HepG2 (cell line): ENCODE measurements around the gene TBX15. TPM values are rescaled to one million over a fixed set of nuclear protein-coding genes. Genes with fewer than 3 reads are reported as not detected.

Experiments
- ATAC-seq: fragments of 200-7000 bp; cut with Tn5 transposase; 3 replicates; pipeline ENCODE4 v1.9.1; 2020; ENCODE audit warnings: mild to moderate bottlenecking, moderate library complexity
- BruUV-seq: library from RNA; stranded (reverse); fragments of 400-500 nt; replicated peaks from 2 replicates; lab custom pipeline; 2021; lab: Mats Ljungman, UMichigan
- CTCF ChIA-PET: fragments of 300-600 bp; formaldehyde crosslinking; extraction: SDS; loops from one replicate; lab custom pipeline; 2021; ENCODE audit warnings: low total read pairs, inconsistent platforms, low intra/inter-chr PET ratio; lab: Yijun Ruan, JAX
- POLR2A ChIA-PET: fragments of 350-600 bp; sonication (Branson Sonifier 250); formaldehyde crosslinking; loops from one replicate; lab custom pipeline; 2020; ENCODE audit warnings: antibody characterized with exemption, inconsistent platforms; lab: Yijun Ruan, JAX
- DNase-seq: peaks from one replicate; pipeline ENCODE4 v3.0.0-alpha.2; 2015; ENCODE audit warnings: low spot score
- FAIRE-seq: peaks from 3 replicates; lab custom pipeline; 2011; peaks lifted over from hg19 to GRCh38; lab: Jason Lieb, UNC
- H2AFZ ChIP-seq: one replicate; pipeline ENCODE4 v1.6.1; 2011; ENCODE audit warnings: low read length, inconsistent platforms
- H3K27ac ChIP-seq: fragments of 300-600 bp; 3 replicates; pipeline ENCODE4 v1.8.0; 2011; ENCODE audit warnings: mixed run types, mild to moderate bottlenecking, mixed read lengths, low read length, inconsistent platforms; ENCODE audit not compliant: insufficient read depth; ENCODE audit errors: extremely low read length
- H3K27me3 ChIP-seq, 2 experiments: fragments of 200-600 bp in 1 of 2; 2 replicates in 1 of 2; 3 replicates in 1 of 2; pipeline versions ENCODE4 v1.6.0 to v1.8.0; 2011; ENCODE audit warnings: low read length in 2 of 2, mild to moderate bottlenecking in 2 of 2, moderate library complexity in 2 of 2, inconsistent platforms in 1 of 2; ENCODE audit not compliant: insufficient read depth in 2 of 2, control insufficient read depth in 1 of 2
- H3K36me3 ChIP-seq, 2 experiments: fragments of 200-600 bp in 1 of 2; replicated peaks in 1 of 2; 2 replicates in 1 of 2; 3 replicates in 1 of 2; pipeline versions ENCODE4 v1.5.1 to v1.8.0; 2011; ENCODE audit warnings: low read length in 2 of 2, inconsistent platforms in 1 of 2; ENCODE audit not compliant: insufficient read depth in 2 of 2, control insufficient read depth in 1 of 2
- H3K4me1 ChIP-seq: 2 replicates; pipeline ENCODE4 v1.5.1; 2012; ENCODE audit warnings: low read length, inconsistent platforms; ENCODE audit not compliant: insufficient read depth
- H3K4me2 ChIP-seq: 2 replicates; pipeline ENCODE4 v1.6.0; 2011; ENCODE audit warnings: low read depth, low read length, inconsistent platforms
- H3K4me3 ChIP-seq, 3 experiments: fragments of 200-600 bp in 1 of 3; sonication (generic), shearing (Covaris generic) in 1 of 3; replicated peaks in 1 of 3; 2 replicates each; pipeline ENCODE4 v1.5.1; 2011 to 2016; ENCODE audit warnings: low read length in 3 of 3, inconsistent platforms in 2 of 3, low read depth in 2 of 3, mild to moderate bottlenecking in 2 of 3, control low read depth in 1 of 3, mixed read lengths in 1 of 3; ENCODE audit not compliant: insufficient read depth in 1 of 3
- H3K79me2 ChIP-seq: one replicate; pipeline ENCODE4 v1.6.1; 2011; ENCODE audit warnings: low read length, inconsistent platforms; ENCODE audit not compliant: insufficient read depth
- H3K9ac ChIP-seq: 2 replicates; pipeline ENCODE4 v1.6.0; 2011; ENCODE audit warnings: mild to moderate bottlenecking, low read depth, low read length, inconsistent platforms; ENCODE audit not compliant: insufficient read depth
- H3K9me3 ChIP-seq: 2 replicates; pipeline ENCODE4 v1.5.1; 2012; ENCODE audit warnings: mild to moderate bottlenecking, low read length
- H4K20me1 ChIP-seq: 2 replicates; pipeline ENCODE4 v1.6.0; 2011; ENCODE audit warnings: inconsistent platforms, mild to moderate bottlenecking, low read length, moderate library complexity; ENCODE audit not compliant: insufficient read depth
- KLF11 ChIP-seq: IDR thresholded peaks from 2 replicates; pipeline ENCODE4 v1.6.1; 2016; ENCODE audit warnings: missing compliant biosample characterization
- MAFF ChIP-seq: IDR thresholded peaks from 2 replicates; pipeline ENCODE4 v1.6.1; 2011; ENCODE audit warnings: low read depth, low read length, improper control_type of control experiment
- MAFK ChIP-seq, 2 experiments: IDR thresholded peaks in 1 of 2; conservative IDR thresholded peaks in 1 of 2; 2 replicates each; pipeline ENCODE4 v1.6.1; 2011; ENCODE audit warnings: improper control_type of control experiment in 2 of 2, low read length in 2 of 2
- MED13 ChIP-seq: sonication (generic); formaldehyde crosslinking; IDR thresholded peaks from 2 replicates; pipeline ENCODE4 v1.5.0; 2020; ENCODE audit warnings: missing genetic modification reagents
- MIER3 ChIP-seq: IDR thresholded peaks from 2 replicates; pipeline ENCODE4 v1.6.1; 2016; ENCODE audit warnings: missing compliant biosample characterization, borderline replicate concordance
- NR2F1 ChIP-seq, 2 experiments: fragments of 450-650 bp in 1 of 2; formaldehyde crosslinking in 1 of 2; IDR thresholded peaks; 2 replicates each; pipeline versions ENCODE4 v1.5.0 to v1.6.1; 2016 to 2020; ENCODE audit warnings: mild to moderate bottlenecking in 1 of 2, missing compliant biosample characterization in 1 of 2, missing genetic modification reagents in 1 of 2, moderate library complexity in 1 of 2
- SMAD9 ChIP-seq: sonication (generic); formaldehyde crosslinking; IDR thresholded peaks from 2 replicates; pipeline ENCODE4 v1.5.1; 2020; ENCODE audit warnings: mild to moderate bottlenecking, missing genetic modification reagents
- SP2 ChIP-seq: sonication (generic); formaldehyde crosslinking; IDR thresholded peaks from 2 replicates; pipeline ENCODE4 v1.5.1; 2020; ENCODE audit warnings: mild to moderate bottlenecking, missing genetic modification reagents
- SRSF1 ChIP-seq: fragments of 200-400 bp; formaldehyde crosslinking; optimal IDR thresholded peaks from 2 replicates; pipeline ENCODE3; 2017; ENCODE audit warnings: mild to moderate bottlenecking, low read depth, low read length, moderate library complexity
- STAT5B ChIP-seq: sonication (generic); formaldehyde crosslinking; IDR thresholded peaks from 2 replicates; pipeline ENCODE4 v1.4.0; 2020; ENCODE audit warnings: missing genetic modification reagents
- ZBTB38 ChIP-seq: sonication (generic); formaldehyde crosslinking; IDR thresholded peaks from 2 replicates; pipeline ENCODE4 v1.5.1; 2020; ENCODE audit warnings: mild to moderate bottlenecking, missing genetic modification reagents
- ZBTB8A ChIP-seq: sonication (generic); formaldehyde crosslinking; IDR thresholded peaks from 2 replicates; pipeline ENCODE4 v1.4.0; 2020; ENCODE audit warnings: mild to moderate bottlenecking, low read depth, missing genetic modification reagents, borderline replicate concordance
- ZNF3 ChIP-seq: IDR thresholded peaks from 2 replicates; pipeline ENCODE4 v1.7.0; 2017; ENCODE audit warnings: inconsistent platforms
- ZNF432 ChIP-seq: sonication (generic); formaldehyde crosslinking; IDR thresholded peaks from 2 replicates; pipeline ENCODE4 v1.5.0; 2020; ENCODE audit warnings: missing genetic modification reagents, mild to moderate bottlenecking, borderline replicate concordance
- ZNF570 ChIP-seq: sonication (generic); formaldehyde crosslinking; IDR thresholded peaks from 2 replicates; pipeline ENCODE4 v1.4.0; 2020; ENCODE audit warnings: mild to moderate bottlenecking, missing genetic modification reagents, borderline replicate concordance
- ZNF740 ChIP-seq: sonication (generic); formaldehyde crosslinking; IDR thresholded peaks from 2 replicates; pipeline ENCODE4 v1.4.0; 2020; ENCODE audit warnings: missing genetic modification reagents
- WGBS: methylation state at CpG from one replicate; pipeline ENCODE4 v1.1.6; 2017; ENCODE audit warnings: low lambda C conversion rate; 5-methylcytosine and 5-hydroxymethylcytosine counted together
- in situ Hi-C: cut with HindIII; loops from 2 replicates; pipeline ENCODE4 v1.10.0; 2017; ENCODE audit warnings: low pct_unique_long_range_greater_than_20kb; ENCODE audit not compliant: extremely low pct_ligation_motif_present
- intact Hi-C: fragments of 100-400 bp; cut with micrococcal nuclease; formaldehyde crosslinking; loops from one replicate; pipeline ENCODE4 v1.10.0; 2022; ENCODE audit not compliant: unreplicated experiment
- polyA plus RNA-seq, 8 experiments: library from polyadenylated mRNA; depleted of rRNA in 3 of 8; stranded (reverse) in 7 of 8; unstranded in 1 of 8; fragments of >200 nt; fragmentation: Illumina TruSeq in 4 of 8; extraction: Trizol in 4 of 8; gene quantifications; 2 replicates each; pipeline versions ENCODE4 v1.2.1 to v1.2.3, GENCODE V29; 2011 to 2016; ENCODE audit warnings: low read depth in 4 of 8, missing spikeins in 1 of 8, mixed read lengths in 1 of 8; ENCODE audit not compliant: insufficient read depth in 1 of 8
- total RNA-seq, 5 experiments: library from RNA; depleted of rRNA; stranded (reverse); fragments of >200 nt; fragmentation: Illumina TruSeq; extraction: Trizol; gene quantifications; 2 replicates each; pipeline ENCODE4 v1.2.3, GENCODE V29; 2016; ENCODE audit warnings: low read depth in 1 of 5

TBX15 gene
- total and polyA plus RNA-seq, 2 of the 13 experiments (the other 11 are each of a cell fraction or from before 2014, with no cell fraction given): 0.42 to 1.9 TPM

GRCh38 chr1:118878661-118879060 lies 109.5 kb downstream of the TBX15 start:
- no peaks in the 10 kb centered on the region for H4K20me1 ChIP-seq

GRCh38 chr1:118877668-118878396 lies 110.3 kb downstream of the TBX15 start:
- Histone ChIP-seq H2AFZ (no peak overlapping the region), H3K36me3 (no peaks in the 10 kb centered on the region), H3K9me3 (no peaks in the 10 kb centered on the region), H3K4me1 (no peaks in the 10 kb centered on the region), H3K27me3 (no peaks in the 10 kb centered on the region; a peak in 1 of 5 replicates), H3K4me2 (no peak overlapping the region), H4K20me1 (no peaks in the 10 kb centered on the region), H3K27ac (no peak overlapping the region), H3K79me2 (no peaks in the 10 kb centered on the region), H3K4me3 (no peak overlapping the region), H3K9ac (no peak overlapping the region)
- CTCF ChIA-PET: no interaction called here
- POLR2A ChIA-PET: no interaction called here
- DNase-seq (no peak), ATAC-seq (no peak), FAIRE-seq (no peak)
- 16% methylated on average over 3 of the region's 3 CpGs for WGBS
- TF ChIP-seq MAFK (conservative IDR thresholded peaks at IDR 0.05 in 1 of 2, IDR thresholded peaks at IDR 0.05 in 1 of 2; ENCODE audit: low read length in 2 of 2): peak; percentile 96 to 99
- TF ChIP-seq MAFF: peak; percentile 98
- TF ChIP-seq ZNF740 (CRISPR knock-in tag): no peak
- no peak for TF ChIP-seq MED13
- BruUV-seq: no TSS peak
- in situ Hi-C loops (no loop called here), intact Hi-C loops (no loop called here)

More at GRCh38 chr1:118878661-118879060, 109.5 kb downstream of the TBX15 start:
- no peak overlapping the region for H2AFZ ChIP-seq
- no TSS peak for BruUV-seq
- H3K4me3 ChIP-seq: no peak overlapping the region
- H3K27me3 ChIP-seq: no peaks in the 10 kb centered on the region; a peak in 1 of 5 replicates
- no peak for DNase-seq
- 49% methylated on average over 3 of the region's 4 CpGs for WGBS
- no peaks in the 10 kb centered on the region for H3K4me1 ChIP-seq
- no peak overlapping the region for H3K4me2 ChIP-seq
- POLR2A ChIA-PET: no interaction called here
- H3K9ac ChIP-seq: no peak overlapping the region
- H3K27ac ChIP-seq: no peak overlapping the region
- H3K9me3 ChIP-seq: no peaks in the 10 kb centered on the region
- FAIRE-seq: no peak
- intact Hi-C loops: no loop called here
- no peaks in the 10 kb centered on the region for H3K36me3 ChIP-seq
- TF ChIP-seq MIER3 (CRISPR knock-in tag) (no peak), NR2F1 (CRISPR knock-in tag; IDR thresholded peaks at IDR 0.05) (no peak), ZNF3 (CRISPR knock-in tag) (no peak), ZBTB8A (CRISPR knock-in tag) (no peak), SP2 (CRISPR knock-in tag) (no peak), ZNF570 (CRISPR knock-in tag) (no peak), ZNF432 (CRISPR knock-in tag) (no peak), SRSF1 (no peak), ZBTB38 (no peak), SMAD9 (CRISPR knock-in tag) (no peak), STAT5B (CRISPR knock-in tag) (no peak), KLF11 (CRISPR knock-in tag) (no peak)
- TF ChIP-seq, all 625 proteins: peak for 0
- no peak for ATAC-seq
- CTCF ChIA-PET: no interaction called here
- in situ Hi-C loops: no loop called here
- no peaks in the 10 kb centered on the region for H3K79me2 ChIP-seq
